Measurements from ENCODE around the gene TAGLN2.
"Not testable (repeated sequence)": the region's sequence is repeated elsewhere in the genome, so short reads cannot be mapped to it uniquely, and the experiment has no call there.

The TAGLN2 gene

GRCh38 chr1:159899634-159900033, 25.7 kb downstream of the TAGLN2 start:
- DNase-seq: not testable (repeated sequence)

GRCh38 chr1:159898527-159898926, 26.8 kb downstream of the TAGLN2 start:
- no peak for DNase-seq

DNA sequence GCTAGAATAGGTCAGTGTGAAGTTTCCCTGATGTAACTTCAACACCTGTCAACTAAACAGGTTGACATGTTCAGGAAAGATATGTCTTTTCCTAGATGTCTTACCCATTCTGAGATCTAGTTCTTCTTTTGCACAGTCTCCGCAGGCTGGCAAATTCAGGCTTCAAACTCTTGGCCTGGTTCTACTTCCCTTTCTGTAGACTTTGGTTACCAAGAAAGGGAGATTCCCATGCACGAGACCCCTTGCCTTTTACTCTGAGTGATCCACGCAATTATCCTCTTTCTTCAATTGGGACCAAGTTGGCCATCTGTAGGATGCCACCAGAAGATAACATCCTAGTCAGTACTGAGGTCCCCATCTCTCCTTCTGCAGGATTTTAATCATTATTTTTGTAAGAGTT, 27.3 kb downstream of the TAGLN2 start:
- no peak for DNase-seq

DNA sequence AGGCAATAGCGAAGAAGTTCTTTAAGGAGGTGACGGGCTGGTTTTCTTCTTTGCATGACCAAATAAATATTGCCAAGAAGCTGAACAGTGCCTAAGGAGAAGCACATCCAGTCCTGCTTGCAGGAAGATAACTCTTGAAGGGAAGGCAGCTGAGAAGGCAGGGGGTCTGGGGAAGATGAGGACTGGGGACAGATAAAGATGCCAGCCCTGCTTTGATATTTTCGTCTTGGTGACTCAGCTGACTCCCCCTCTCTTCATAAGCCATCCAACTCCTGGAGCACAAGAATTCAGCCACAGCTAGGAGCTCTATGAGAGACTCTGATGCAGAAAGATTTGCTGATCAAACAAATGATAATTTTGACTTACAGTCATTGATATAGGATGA, 28.8 kb downstream of the TAGLN2 start:
- no peak for DNase-seq

- DNase-seq: no peak
Measured at GRCh38 chr1:159895836-159896545, 29.3 kb downstream of the TAGLN2 start.

DNA sequence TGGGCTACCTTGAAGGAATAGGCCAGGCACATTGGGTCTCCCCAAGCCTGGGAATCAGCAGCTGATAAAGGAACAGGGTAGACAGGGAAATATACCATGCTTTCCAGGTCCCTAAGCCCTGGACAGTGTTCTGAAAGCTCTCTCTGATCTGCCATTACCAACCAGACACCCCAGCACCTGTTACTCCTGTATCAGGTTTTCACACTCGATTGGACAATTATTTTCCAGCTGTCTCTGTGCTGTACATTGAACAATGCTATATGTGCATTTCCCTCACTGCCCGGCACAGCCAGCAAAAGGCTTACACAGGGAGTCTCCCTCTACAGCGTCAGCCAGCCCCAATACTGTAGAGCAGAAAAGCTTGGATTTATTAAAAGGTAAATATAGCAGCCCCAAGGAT, 30.0 kb downstream of the TAGLN2 start:
- DNase-seq: no peak

DNA sequence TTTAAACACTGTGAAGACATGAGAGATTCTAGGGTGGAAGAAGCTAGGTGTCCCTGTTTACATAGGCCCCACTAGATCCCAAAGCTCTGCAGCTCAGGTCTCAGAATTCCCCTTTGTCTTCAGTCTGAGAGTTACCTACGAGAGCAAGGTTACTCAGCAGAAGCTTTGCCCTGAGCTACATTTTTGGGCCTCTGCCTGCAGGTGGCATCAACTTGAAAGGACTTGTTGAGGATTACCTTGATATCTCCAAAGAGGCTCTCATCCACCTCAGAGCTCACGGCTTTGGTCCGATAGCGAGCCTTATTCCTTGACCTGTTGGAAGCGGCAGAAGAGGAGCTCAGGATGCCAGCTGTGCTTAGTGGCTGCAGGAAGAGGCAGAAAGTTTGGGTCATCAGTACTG, 32.4 kb downstream of the TAGLN2 start:
- no peak for DNase-seq

DNA sequence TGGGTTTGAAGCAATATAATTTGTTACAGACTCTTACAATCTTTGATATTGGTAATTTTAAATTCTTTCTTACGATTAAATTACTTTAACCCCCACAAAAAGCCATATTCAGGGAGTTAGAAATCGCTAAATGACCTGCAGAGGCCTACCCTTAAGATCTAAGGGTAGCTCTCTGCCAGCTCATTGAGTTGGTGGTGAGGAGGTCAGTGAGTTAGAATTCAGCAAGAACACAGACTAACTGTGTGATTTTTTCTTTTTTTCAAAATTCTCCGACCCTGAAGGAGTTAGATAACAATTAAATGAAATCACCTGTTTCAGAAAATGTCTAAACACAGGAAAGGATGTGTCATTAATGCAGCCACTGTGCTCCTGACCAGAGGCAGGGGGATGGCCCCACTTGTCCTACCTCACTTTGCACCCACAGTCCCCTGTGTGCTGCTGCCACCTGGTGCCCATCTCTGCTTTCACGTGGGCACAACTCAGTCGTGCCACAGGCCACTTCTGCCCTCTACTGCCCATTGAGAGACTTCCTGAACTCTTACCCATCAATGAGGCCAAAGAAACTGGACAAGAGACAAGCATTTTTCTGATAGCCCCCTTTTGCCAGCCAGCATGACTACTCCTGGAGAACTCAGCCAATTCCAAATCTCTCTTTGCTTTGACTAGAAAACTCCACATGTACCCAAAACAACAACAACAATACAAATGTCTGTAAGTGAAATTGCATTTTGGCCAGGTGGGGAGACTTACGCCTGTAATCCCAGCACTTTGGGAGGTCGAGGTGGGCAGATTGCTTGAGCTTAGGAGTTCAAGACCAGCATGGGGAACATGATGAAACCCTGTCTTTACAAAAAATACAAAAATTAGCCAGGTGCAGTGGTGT, 33.8 kb downstream of the TAGLN2 start:
- DNase-seq: peak; percentile 85

GRCh38 chr1:159890390-159890789, 34.9 kb downstream of the TAGLN2 start:
- no peak for DNase-seq

GRCh38 chr1:159889821-159890252, 35.5 kb downstream of the TAGLN2 start:
- peak in 1 of 2 donors; percentile 29 for DNase-seq

DNA sequence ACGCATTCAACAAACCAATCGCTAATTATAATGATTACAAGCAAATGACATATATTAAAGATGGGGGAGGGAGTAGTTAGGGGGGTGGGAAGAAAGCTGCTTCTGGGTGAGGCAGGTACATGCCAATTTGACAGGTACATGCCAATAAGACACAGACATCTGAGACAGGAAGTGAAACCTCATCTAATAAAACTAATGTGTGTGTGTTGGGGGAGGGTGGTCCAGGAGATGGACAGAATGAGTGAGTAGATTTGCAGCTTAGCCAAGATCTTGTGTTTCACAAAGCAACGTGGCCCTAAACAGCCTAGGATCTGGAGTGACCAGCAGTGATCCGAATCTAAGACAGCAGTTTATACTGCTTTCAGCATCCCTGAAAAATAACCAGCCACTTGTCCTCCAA, 36.1 kb downstream of the TAGLN2 start:
- DNase-seq: no peak

DNA sequence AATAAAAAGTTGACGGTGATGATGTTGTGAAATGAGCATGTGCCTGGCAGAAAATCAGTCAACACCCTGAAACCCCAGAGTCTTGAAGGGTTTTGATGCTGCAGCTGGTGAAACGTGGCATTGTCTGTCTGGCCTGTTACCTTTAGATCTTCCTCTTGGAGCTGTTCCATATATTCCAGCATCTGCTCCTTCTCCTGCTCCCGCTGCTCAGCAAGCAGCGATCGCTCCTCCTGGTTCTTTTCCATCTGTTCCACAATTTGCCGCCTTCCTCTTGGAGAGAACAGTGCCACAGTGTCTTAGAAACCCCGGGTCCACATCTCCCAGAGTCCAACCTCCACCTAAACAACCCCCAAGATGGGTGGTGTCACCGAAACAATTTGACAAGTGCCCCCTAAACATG, 41.0 kb downstream of the TAGLN2 start:
- DNase-seq: no peak

DNA sequence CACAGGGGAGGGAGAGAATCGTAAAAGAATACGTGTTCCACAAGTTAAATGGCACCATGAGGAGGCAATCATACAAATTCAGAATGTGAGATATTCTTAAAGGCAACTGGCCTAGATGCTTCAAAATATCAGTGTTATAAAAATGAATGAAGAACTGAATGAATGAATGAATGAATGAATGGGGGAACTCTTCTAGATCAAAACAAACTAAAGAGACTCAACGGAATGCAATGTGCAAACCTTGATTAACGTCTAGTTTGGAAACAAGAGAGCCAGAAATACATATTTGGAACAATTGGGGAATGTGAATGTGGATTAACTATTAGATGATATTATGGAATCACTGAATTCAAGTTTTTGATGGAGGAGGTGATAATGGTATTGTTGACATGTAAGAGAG, 42.2 kb downstream of the TAGLN2 start:
- DNase-seq: no peak

DNA sequence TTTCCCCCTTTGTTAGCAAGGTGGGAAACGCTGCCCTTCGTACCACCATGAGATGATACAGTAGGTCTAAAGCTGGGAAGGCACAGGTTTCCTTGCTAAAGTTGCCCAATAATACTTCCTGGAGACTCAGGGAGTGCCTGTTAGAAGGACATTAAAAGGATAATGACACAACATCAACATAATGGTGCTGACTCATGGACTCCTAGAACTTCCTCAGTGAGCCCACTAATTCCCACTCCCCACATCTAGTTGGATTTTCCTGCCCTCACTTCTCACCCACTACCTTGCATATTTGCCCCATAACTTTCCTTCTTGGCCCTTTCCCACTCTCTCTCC, 42.8 kb downstream of the TAGLN2 start:
- DNase-seq: no peak

DNA sequence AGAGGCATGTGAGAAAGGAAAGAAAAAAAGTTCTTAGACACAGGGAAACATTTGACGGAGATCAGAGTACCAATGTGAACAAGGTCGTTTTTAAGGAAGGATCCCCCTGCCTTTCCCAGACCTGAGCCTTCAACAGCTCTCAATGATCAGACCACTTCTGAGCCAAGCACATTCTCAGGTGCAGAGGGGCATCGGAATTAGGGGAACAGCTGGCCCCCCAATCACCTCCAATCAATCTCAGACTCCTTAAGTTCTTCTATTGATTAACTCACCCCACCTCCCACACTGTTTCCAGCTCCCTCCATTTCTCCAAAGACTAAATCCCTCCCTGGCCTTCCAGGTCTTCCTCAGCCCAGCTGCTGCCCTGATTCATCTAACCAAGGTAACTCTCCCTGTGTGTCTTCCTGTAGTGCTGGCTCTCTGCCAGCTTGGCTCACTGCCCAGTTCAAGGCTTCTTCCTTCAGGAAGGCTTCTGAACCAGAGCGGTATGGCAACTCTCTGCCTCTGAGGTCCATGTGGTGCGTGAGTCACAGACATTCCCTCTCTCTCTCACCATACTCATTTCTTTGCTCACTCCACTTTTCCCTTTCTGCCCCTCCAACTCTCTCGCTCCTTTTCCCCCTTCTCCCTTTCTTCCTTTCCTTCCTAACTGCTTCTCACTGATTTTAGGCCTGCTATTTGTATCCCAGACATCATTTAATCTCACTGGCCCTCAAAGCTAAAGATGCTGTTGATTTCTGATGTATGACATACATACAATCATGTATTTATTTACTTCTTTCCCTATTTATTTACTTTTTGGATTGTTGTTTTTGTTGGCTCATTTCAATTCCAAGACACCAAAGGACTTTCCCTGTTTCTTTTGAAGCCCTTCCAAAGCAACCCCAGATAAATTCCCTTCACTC, 43.4 kb downstream of the TAGLN2 start:
- peak; percentile 47 to 48 for DNase-seq

GRCh38 chr1:159880430-159880829, 44.9 kb downstream of the TAGLN2 start:
- no peak for DNase-seq

- no peak for DNase-seq
Measured at GRCh38 chr1:159879977-159880376, 45.3 kb downstream of the TAGLN2 start.

GRCh38 chr1:159879136-159879535, 46.2 kb downstream of the TAGLN2 start:
- no peak for DNase-seq

DNA sequence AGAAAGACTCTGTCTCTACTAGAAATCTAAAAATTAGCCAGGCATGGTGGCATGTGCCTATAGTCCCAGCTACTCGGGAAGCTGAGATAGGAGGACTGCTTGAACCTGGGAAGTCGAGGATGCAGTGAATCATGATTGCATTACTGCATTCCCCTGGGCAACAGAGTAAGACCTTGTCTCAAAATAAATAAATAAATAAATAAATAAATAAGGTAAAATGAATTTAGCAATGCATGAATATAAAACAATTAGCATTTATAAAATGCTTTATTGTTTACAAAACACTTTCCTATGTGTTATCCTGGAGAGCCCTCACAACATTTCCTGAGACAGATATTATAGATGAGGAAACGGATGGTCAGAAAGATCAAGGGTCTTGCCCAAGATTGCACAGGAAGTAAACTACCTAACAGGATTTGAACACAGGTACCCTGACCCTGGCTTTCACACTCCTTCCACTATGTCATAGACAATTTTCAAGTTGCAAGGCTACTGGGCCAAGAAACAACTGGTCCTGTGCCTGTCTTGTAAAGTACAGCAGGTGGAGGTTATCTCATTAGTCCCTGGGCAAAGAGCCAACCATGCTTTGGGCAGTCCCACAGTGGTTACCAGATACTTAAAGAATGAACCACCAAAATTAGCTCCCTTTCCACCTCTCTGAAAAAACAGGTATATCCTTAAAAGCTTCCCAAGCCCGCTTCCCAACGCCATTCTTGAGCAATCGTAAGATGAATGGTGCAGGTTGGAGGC, 47.4 kb downstream of the TAGLN2 start:
- no peak for DNase-seq

DNA sequence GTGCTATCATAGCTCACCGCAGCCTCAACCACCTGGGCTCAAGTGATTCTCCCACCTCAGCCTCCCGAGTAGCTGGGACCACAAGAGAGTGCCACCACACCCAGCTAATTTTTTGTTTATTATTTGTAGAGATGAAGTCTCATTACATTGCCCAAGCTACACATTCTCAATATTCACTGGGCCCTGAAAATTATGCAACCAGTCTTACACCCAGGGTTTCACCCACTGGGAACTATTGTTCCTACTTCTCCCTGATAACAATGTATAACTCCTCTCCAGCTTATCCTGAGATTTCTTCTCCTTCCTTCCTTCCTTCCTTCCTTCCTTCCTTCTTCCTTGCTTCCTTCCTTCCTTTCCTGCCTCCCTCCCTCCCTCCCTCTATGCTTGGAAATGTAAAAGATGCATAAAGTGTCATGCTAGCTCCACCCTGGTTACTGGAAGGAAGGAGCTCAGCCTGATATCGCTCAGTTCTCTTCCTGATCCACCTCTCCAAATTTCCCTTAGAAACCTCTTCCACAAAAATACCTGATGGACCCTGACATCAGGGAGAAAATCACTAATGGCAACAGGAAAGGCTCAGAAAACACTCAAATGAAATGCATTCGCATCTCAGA, 51.7 kb downstream of the TAGLN2 start:
- DNase-seq: no peak

DNA sequence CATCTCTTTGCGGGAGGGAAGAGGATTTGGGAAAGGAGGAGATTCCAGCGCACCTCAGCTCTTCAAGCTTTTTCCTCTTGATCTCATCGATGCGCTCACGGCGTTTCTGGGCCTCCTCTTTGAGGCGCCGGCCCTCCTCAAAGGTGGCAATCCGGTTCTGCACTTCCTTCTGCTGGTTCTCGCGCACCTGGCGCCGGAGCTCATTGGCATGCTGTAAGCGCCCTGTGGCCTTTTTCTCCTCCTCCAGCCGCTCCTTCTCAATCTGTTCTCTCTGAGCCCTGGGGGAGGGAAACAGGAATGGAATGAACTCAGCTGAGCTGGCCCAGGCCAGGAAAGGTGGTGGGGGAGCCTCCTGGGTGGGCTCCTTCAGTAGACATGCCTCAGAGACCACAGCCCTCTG, 52.4 kb downstream of the TAGLN2 start:
- DNase-seq: no peak

- no peak for DNase-seq
Measured at GRCh38 chr1:159870704-159871103, 54.6 kb downstream of the TAGLN2 start.
